HCT116 (cell line): ENCODE measurements around the gene JAK3. TPM values are rescaled to one million over a fixed set of nuclear protein-coding genes. Genes with fewer than 3 reads are reported as not detected.

Experiments
- ATAC-seq: fragments of 200-7000 bp; cut with Tn5 transposase; 2 replicates; pipeline ENCODE4 v1.9.1; 2020; ENCODE audit warnings: mild to moderate bottlenecking, moderate library complexity
- BruUV-seq: library from RNA; stranded (reverse); fragments of 400-500 nt; replicated peaks from 2 replicates; lab custom pipeline; 2021; lab: Mats Ljungman, UMichigan
- CTCF ChIA-PET: fragments of 300-600 bp; sonication (Branson Sonifier 250); formaldehyde crosslinking; loops from one replicate; lab custom pipeline; 2021; ENCODE audit warnings: antibody characterized with exemption; lab: Charles Lee
- POLR2A ChIA-PET: fragments of 300-600, 350-600 bp; sonication (Branson Sonifier 250); formaldehyde crosslinking; loops from one replicate; lab custom pipeline; 2021; ENCODE audit warnings: antibody characterized with exemption; lab: Charles Lee
- RAD21 ChIA-PET, 2 experiments: fragments of 300-600 bp; sonication (Branson Sonifier 250); formaldehyde crosslinking; loops; one replicate each; lab custom pipeline; 2023; ENCODE audit warnings: low total read pairs in 2 of 2; ENCODE audit not compliant: uncharacterized antibody in 2 of 2, unreplicated experiment in 2 of 2, low non-redundant PET in 1 of 2; lab: Charles Lee
- DNase-seq: peaks from one replicate; pipeline ENCODE4 v3.0.0-alpha.2; 2010; ENCODE audit warnings: low read depth, low spot score
- H2AFZ ChIP-seq: fragments of 200-600 bp; shearing (Covaris generic), sonication (generic); 2 replicates; pipeline ENCODE4 v1.6.1; 2017; ENCODE audit warnings: low read depth, mixed run types, mixed read lengths, antibody characterized with exemption, low read length; ENCODE audit not compliant: poor library complexity, severe bottlenecking
- H3K27ac ChIP-seq: 2 replicates; pipeline ENCODE4 v1.5.1; 2012; ENCODE audit warnings: low read depth, low read length
- H3K27me3 ChIP-seq: fragments of 200-600 bp; sonication (generic); 2 replicates; pipeline ENCODE4 v1.6.1; 2016; ENCODE audit warnings: mixed run types, low read length, mixed read lengths; ENCODE audit not compliant: insufficient read depth
- H3K36me3 ChIP-seq, 2 experiments: fragments of 200-500 bp in 1 of 2; fragments of 200-600 bp in 1 of 2; sonication (Bioruptor generic) in 1 of 2; sonication (generic) in 1 of 2; 2 replicates each; pipeline versions ENCODE4 v1.5.1 to v1.6.1; 2014 to 2016; ENCODE audit warnings: low read length in 2 of 2, inconsistent platforms in 1 of 2, mixed read lengths in 1 of 2, mixed run types in 1 of 2; ENCODE audit not compliant: insufficient read depth in 2 of 2, control insufficient read depth in 1 of 2
- H3K4me1 ChIP-seq, 2 experiments: fragments of 200-600 bp in 1 of 2; sonication (generic) in 1 of 2; 2 replicates each; pipeline versions ENCODE4 v1.5.1 to v1.6.1; 2012 to 2017; ENCODE audit warnings: low read length in 2 of 2, inconsistent platforms in 1 of 2, mild to moderate bottlenecking in 1 of 2, mixed read lengths in 1 of 2, mixed run types in 1 of 2, moderate library complexity in 1 of 2; ENCODE audit not compliant: insufficient read depth in 2 of 2, control insufficient read depth in 1 of 2
- H3K4me2 ChIP-seq: fragments of 200-600 bp; sonication (generic); 2 replicates; pipeline ENCODE4 v1.6.1; 2017; ENCODE audit warnings: mixed run types, low read length, mixed read lengths
- H3K4me3 ChIP-seq, 2 experiments: fragments of 200-600 bp in 1 of 2; sonication (generic) in 1 of 2; replicated peaks in 1 of 2; 2 replicates each; pipeline ENCODE4 v1.5.1; 2011 to 2016; ENCODE audit warnings: low read length in 2 of 2, control low read depth in 1 of 2, low read depth in 1 of 2, mild to moderate bottlenecking in 1 of 2, mixed read lengths in 1 of 2, mixed run types in 1 of 2
- H3K79me2 ChIP-seq: fragments of 200-600 bp; sonication (generic); 2 replicates; pipeline ENCODE4 v1.6.1; 2017; ENCODE audit warnings: mild to moderate bottlenecking, mixed run types, low read length, moderate library complexity, mixed read lengths; ENCODE audit not compliant: insufficient read depth
- H3K9ac ChIP-seq: fragments of 200-600 bp; sonication (generic); 2 replicates; pipeline ENCODE4 v1.6.1; 2016; ENCODE audit warnings: low read length, mixed read lengths
- H3K9me2 ChIP-seq: fragments of 200-600 bp; sonication (generic), shearing (Covaris generic); 2 replicates; pipeline ENCODE4 v1.6.1; 2017; ENCODE audit warnings: mixed run types, mild to moderate bottlenecking, moderate library complexity; ENCODE audit not compliant: insufficient read depth
- H3K9me3 ChIP-seq, 2 experiments: fragments of 200-500 bp in 1 of 2; fragments of 200-600 bp in 1 of 2; sonication (Bioruptor generic) in 1 of 2; sonication (generic) in 1 of 2; 2 replicates each; pipeline ENCODE4 v1.6.1; 2014 to 2017; ENCODE audit warnings: low read length in 2 of 2, mixed read lengths in 2 of 2, inconsistent platforms in 1 of 2, low read depth in 1 of 2, mild to moderate bottlenecking in 1 of 2, mixed run types in 1 of 2, moderate library complexity in 1 of 2; ENCODE audit not compliant: control insufficient read depth in 1 of 2, insufficient read depth in 1 of 2
- H4K20me1 ChIP-seq: fragments of 200-600 bp; sonication (generic), shearing (Covaris generic); 2 replicates; pipeline ENCODE4 v1.6.1; 2017; ENCODE audit warnings: mixed run types, mild to moderate bottlenecking, moderate library complexity; ENCODE audit not compliant: insufficient read depth
- ATF3 ChIP-seq: IDR thresholded peaks from 2 replicates; pipeline ENCODE4 v1.6.1; 2012
- CBX3 ChIP-seq: IDR thresholded peaks from 2 replicates; pipeline ENCODE4 v1.6.1; 2012; ENCODE audit warnings: low read depth
- ELF1 ChIP-seq: IDR thresholded peaks from 2 replicates; pipeline ENCODE4 v1.6.1; 2012; ENCODE audit warnings: low read depth, borderline replicate concordance
- EZH2phosphoT487 ChIP-seq: fragments of 200-600 bp; IDR thresholded peaks from 2 replicates; pipeline ENCODE4 v1.6.1; 2018; ENCODE audit warnings: antibody characterized with exemption, borderline replicate concordance
- FOSL1 ChIP-seq: IDR thresholded peaks from 2 replicates; pipeline ENCODE4 v1.6.1; 2012; ENCODE audit warnings: low read depth
- POLR2A ChIP-seq: IDR thresholded peaks from 2 replicates; pipeline ENCODE4 v1.7.0; 2011; ENCODE audit warnings: borderline replicate concordance; ENCODE audit not compliant: insufficient read depth, insufficient read length; ENCODE audit errors: extremely low read depth
- REST ChIP-seq: IDR thresholded peaks from 2 replicates; pipeline ENCODE4 v1.6.1; 2012; ENCODE audit warnings: low read depth
- SP1 ChIP-seq: IDR thresholded peaks from 2 replicates; pipeline ENCODE4 v1.6.1; 2012; ENCODE audit warnings: low read depth
- TCF7L2 ChIP-seq: IDR thresholded peaks from 2 replicates; pipeline ENCODE4 v1.7.0; 2011; ENCODE audit warnings: borderline replicate concordance, inconsistent platforms; ENCODE audit not compliant: insufficient read depth, insufficient read length; ENCODE audit errors: extremely low read depth
- YY1 ChIP-seq: IDR thresholded peaks from 2 replicates; pipeline ENCODE4 v1.6.1; 2011; ENCODE audit warnings: low read length, low read depth, moderate library complexity, mild to moderate bottlenecking; ENCODE audit not compliant: insufficient replicate concordance; ENCODE audit errors: extremely low read depth
- ZNF274 ChIP-seq: fragments of 200-500 bp; sonication (Bioruptor generic); IDR thresholded peaks from 2 replicates; pipeline ENCODE4 v1.6.1; 2014; ENCODE audit warnings: mild to moderate bottlenecking, low read depth, low read length, inconsistent platforms
- intact Hi-C: fragments of 100-400 bp; cut with micrococcal nuclease; formaldehyde crosslinking; loops from 2 replicates; pipeline ENCODE4 v1.10.0; 2022
- total RNA-seq: library from RNA; stranded (reverse); gene quantifications from one replicate; pipeline ENCODE4 v1.2.1, GENCODE V29; 2021; ENCODE audit not compliant: unreplicated experiment

Gene JAK3
- total RNA-seq, 1 experiment from 2014 or later, result 5.7 TPM

- no peak for TF ChIP-seq REST
- no peak for TF ChIP-seq ZNF274
- TF ChIP-seq ATF3, result no peak
- TF ChIP-seq SP1, result no peak
- TF ChIP-seq YY1, result no peak
- no peak for TF ChIP-seq TCF7L2
- TF ChIP-seq CBX3, result no peak
These were observed 59.1 kb downstream of the JAK3 start (continued) for GRCh38 chr19:17788632-17789031.

GRCh38 chr19:17787274-17787913, 60.4 kb downstream of the JAK3 start:
- POLR2A ChIA-PET, result interaction anchor here (0.6 kb wide), 1 partner anchor 67 kb away, joined by 3 read pairs; no protein-coding TSS in a partner anchor
- Histone ChIP-seq H3K9me3 (no peaks in the 10 kb centered on the region), H3K79me2 (no peaks in the 10 kb centered on the region), H3K9ac (no peak overlapping the region), H3K4me3 (no peak overlapping the region), H3K4me1 (peaks cover 28 to 39% of the 10 kb centered on the region in 2 experiments), H3K9me2 (no peaks in the 10 kb centered on the region), H3K36me3 (peaks cover 0 to 6% of the 10 kb centered on the region in 2 experiments; a peak in 1 of 4 replicates), H3K4me2 (no peak overlapping the region), H4K20me1 (no peaks in the 10 kb centered on the region), H2AFZ (no peak overlapping the region), H3K27me3 (no peaks in the 10 kb centered on the region), H3K27ac (no peak overlapping the region)
- RAD21 ChIA-PET, result no interaction called here
- DNase-seq (no peak), ATAC-seq (no peak)
- BruUV-seq, result no TSS peak
- TF ChIP-seq REST (no peak), ELF1 (no peak), POLR2A (no peak), CBX3 (no peak), EZH2phosphoT487 (no peak), ATF3 (no peak), ZNF274 (no peak), FOSL1 (no peak)
- intact Hi-C loops, result no loop called here
- CTCF ChIA-PET, result interaction anchor here (0.6 kb wide), 1 partner anchor 368 kb away, joined by 4 read pairs; no protein-coding TSS in a partner anchor
